Astrocyte of the spinal cord (primary cell): ENCODE data around the gene INPP5D.
"Not testable (repeated sequence)": the region's sequence is repeated elsewhere in the genome, so short reads cannot be mapped to it uniquely, and the experiment has no call there.

ENCODE experiments used
- DNase-seq: peaks from one replicate; pipeline ENCODE4 v3.0.0; 2011; ENCODE audit warnings: low read depth, low spot score
- H3K4me3 ChIP-seq: 2 replicates; pipeline ENCODE4 v1.5.1; 2011; ENCODE audit warnings: low read depth, mild to moderate bottlenecking, low read length, moderate library complexity
- CTCF ChIP-seq: IDR thresholded peaks from 2 replicates; pipeline ENCODE4 v1.5.1; 2012; ENCODE audit warnings: low read depth, mild to moderate bottlenecking, low read length, inconsistent platforms
- in situ Hi-C: cut with HindIII; loops from 2 replicates; pipeline ENCODE4 v1.10.0; 2017; ENCODE audit warnings: low sequenced_read_pairs

INPP5D gene

GRCh38 chr2:233098618-233099017, 38.5 kb downstream of the INPP5D start:
- in situ Hi-C loops, result no loop called here
- DNase-seq, result peak; percentile 7
- peak; percentile 46 for TF ChIP-seq CTCF
- H3K4me3 ChIP-seq, result no peak overlapping the region

GRCh38 chr2:233099820-233100191, 39.7 kb downstream of the INPP5D start:
- DNase-seq, H3K4me3 ChIP-seq, in situ Hi-C loops: not testable (repeated sequence)

GRCh38 chr2:233100192-233100998, 40.3 kb downstream of the INPP5D start:
- in situ Hi-C loops, result no loop called here
- no peak overlapping the region for H3K4me3 ChIP-seq
- no peak for DNase-seq
- no peak for TF ChIP-seq CTCF

DNA sequence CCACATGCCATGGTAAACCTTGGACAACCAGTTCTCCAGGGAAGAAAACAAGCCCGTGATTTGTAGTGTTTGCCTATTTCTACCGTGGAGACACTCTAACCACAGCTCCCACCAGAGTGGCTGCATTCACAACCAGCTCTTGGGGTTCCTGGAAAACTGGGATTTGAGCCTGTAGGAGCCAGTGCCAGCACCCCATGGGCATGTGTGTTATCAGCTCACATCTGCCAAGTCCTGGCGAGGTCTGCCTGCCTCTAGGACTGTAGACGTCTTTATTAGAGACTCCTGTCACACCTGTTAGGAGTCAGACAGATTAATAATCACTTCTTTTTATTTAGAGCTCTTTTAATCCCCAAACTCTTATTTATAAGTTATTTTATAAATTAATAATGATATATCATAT, 41.0 kb downstream of the INPP5D start:
- H3K4me3 ChIP-seq, result no peak overlapping the region
- in situ Hi-C loops, result no loop called here
- DNase-seq, result no peak
- TF ChIP-seq CTCF, result no peak

- DNase-seq, result no peak
- no peak for TF ChIP-seq CTCF
- no peak overlapping the region for H3K4me3 ChIP-seq
- in situ Hi-C loops, result no loop called here
Observed at GRCh38 chr2:233101816-233102215, 41.7 kb downstream of the INPP5D start.

GRCh38 chr2:233105156-233105895, 45.2 kb downstream of the INPP5D start:
- in situ Hi-C loops, result no loop called here
- no peak for DNase-seq
- H3K4me3 ChIP-seq, result no peak overlapping the region
- no peak for TF ChIP-seq CTCF

- TF ChIP-seq CTCF, result no peak
- no peak for DNase-seq
- H3K4me3 ChIP-seq, result no peak overlapping the region
- in situ Hi-C loops, result no loop called here
Observed at GRCh38 chr2:233105930-233106329, 45.8 kb downstream of the INPP5D start.
